Keratinocyte (primary cell): ENCODE data around the gene EIF2B2. TPM values are rescaled to one million over a fixed set of nuclear protein-coding genes. Genes with fewer than 3 reads are reported as not detected.

ENCODE experiments used
- DNase-seq: peaks from one replicate; pipeline ENCODE4 v3.0.0-alpha.2; 2011; ENCODE audit warnings: low read depth, missing footprints, low spot score
- FAIRE-seq: peaks from 2 replicates; lab custom pipeline; 2011; peaks lifted over from hg19 to GRCh38; lab: Jason Lieb, UNC
- H2AFZ ChIP-seq: 2 replicates; pipeline ENCODE4 v1.6.0; 2012; ENCODE audit warnings: low read length, control low read depth, inconsistent platforms; ENCODE audit not compliant: control insufficient read depth
- H3K27ac ChIP-seq: 2 replicates; pipeline ENCODE4 v1.5.1; 2011; ENCODE audit warnings: low read length; ENCODE audit not compliant: control insufficient read depth, insufficient read depth
- H3K27me3 ChIP-seq: 3 replicates; pipeline ENCODE4 v1.6.0; 2011; ENCODE audit warnings: low read length; ENCODE audit not compliant: control insufficient read depth, insufficient read depth; ENCODE audit errors: extremely low read depth
- H3K36me3 ChIP-seq, 2 experiments: 2 replicates in 1 of 2; 3 replicates in 1 of 2; pipeline ENCODE4 v1.5.1; 2011; ENCODE audit warnings: low read length in 2 of 2, mild to moderate bottlenecking in 1 of 2; ENCODE audit not compliant: control insufficient read depth in 2 of 2, insufficient read depth in 2 of 2; ENCODE audit errors: extremely low read depth in 1 of 2
- H3K4me1 ChIP-seq: 3 replicates; pipeline ENCODE4 v1.5.1; 2011; ENCODE audit warnings: low read length; ENCODE audit not compliant: control insufficient read depth, insufficient read depth; ENCODE audit errors: extremely low read depth
- H3K4me2 ChIP-seq: 3 replicates; pipeline ENCODE4 v1.6.0; 2011; ENCODE audit warnings: low read depth, low read length; ENCODE audit not compliant: control insufficient read depth, insufficient read depth; ENCODE audit errors: extremely low read depth
- H3K4me3 ChIP-seq, 3 experiments: fragments of 200-600 bp in 1 of 3; sonication (generic) in 1 of 3; 2 replicates in 2 of 3; 3 replicates in 1 of 3; pipeline ENCODE4 v1.5.1; 2011 to 2016; ENCODE audit warnings: low read length in 3 of 3, mild to moderate bottlenecking in 3 of 3, control low read depth in 2 of 3, inconsistent platforms in 1 of 3, low read depth in 1 of 3, mixed read lengths in 1 of 3, mixed run types in 1 of 3, moderate library complexity in 1 of 3; ENCODE audit not compliant: control insufficient read depth in 2 of 3, insufficient read depth in 2 of 3; ENCODE audit errors: extremely low read depth in 1 of 3
- H3K79me2 ChIP-seq: 2 replicates; pipeline ENCODE4 v1.6.0; 2012; ENCODE audit warnings: low read length; ENCODE audit not compliant: control insufficient read depth, insufficient read depth
- H3K9ac ChIP-seq: 3 replicates; pipeline ENCODE4 v1.6.0; 2011; ENCODE audit warnings: low read length; ENCODE audit not compliant: control insufficient read depth, insufficient read depth; ENCODE audit errors: extremely low read depth
- H3K9me1 ChIP-seq: 3 replicates; pipeline ENCODE4 v1.6.0; 2011; ENCODE audit warnings: low read length; ENCODE audit not compliant: control insufficient read depth, insufficient read depth; ENCODE audit errors: extremely low read depth
- H3K9me3 ChIP-seq: 2 replicates; pipeline ENCODE4 v1.5.1; 2012; ENCODE audit warnings: low read depth, low read length; ENCODE audit not compliant: control insufficient read depth
- H4K20me1 ChIP-seq: 3 replicates; pipeline ENCODE4 v1.6.0; 2011; ENCODE audit warnings: low read length; ENCODE audit not compliant: control insufficient read depth, insufficient read depth; ENCODE audit errors: extremely low read depth
- EZH2 ChIP-seq: IDR thresholded peaks from one replicate; pipeline ENCODE4 v1.6.1; 2012; ENCODE audit warnings: inconsistent platforms, mild to moderate bottlenecking, low read length, moderate library complexity
- dilution Hi-C: fragments of 300-500 bp; cut with MboI; formaldehyde crosslinking; loops from one replicate; pipeline ENCODE4 v1.7.0; 2020; ENCODE audit warnings: low sequenced_read_pairs; ENCODE audit not compliant: extremely low pct_ligation_motif_present
- polyA plus RNA-seq, 5 experiments: library from polyadenylated mRNA; depleted of rRNA in 3 of 5; stranded (reverse) in 3 of 5; stranded (forward) in 1 of 5; unstranded in 1 of 5; fragments of >200 nt; gene quantifications; 1 replicate in 1 of 5; 2 replicates in 3 of 5; 3 replicates in 1 of 5; pipeline versions ENCODE4 v1.2.1 to v1.2.3, GENCODE V29; 2011 to 2012; ENCODE audit warnings: missing spikeins in 2 of 5, low read depth in 1 of 5, low replicate concordance in 1 of 5
- TF ChIP-seq, protein P1 (sequence below), 3 experiments: IDR thresholded peaks in 1 of 3; conservative IDR thresholded peaks in 1 of 3; optimal IDR thresholded peaks in 1 of 3; 2 replicates in 2 of 3; 3 replicates in 1 of 3; pipeline versions ENCODE3 to v1.5.1; 2011; ENCODE audit warnings: low read length in 3 of 3, mild to moderate bottlenecking in 3 of 3, moderate library complexity in 2 of 3, control low read depth in 1 of 3, inconsistent platforms in 1 of 3; ENCODE audit not compliant: insufficient read depth in 2 of 3; ENCODE audit errors: extremely low read depth in 1 of 3

The EIF2B2 gene
- polyA plus RNA-seq, 1 donor (not counting 4 experiments of a cell fraction or from before 2014, with no cell fraction given): 113 TPM

GRCh38 chr14:74963178-74963704 lies 39.5 kb upstream of the EIF2B2 start:
- no peak overlapping the region for H3K9ac ChIP-seq
- TF ChIP-seq, protein P1, sequence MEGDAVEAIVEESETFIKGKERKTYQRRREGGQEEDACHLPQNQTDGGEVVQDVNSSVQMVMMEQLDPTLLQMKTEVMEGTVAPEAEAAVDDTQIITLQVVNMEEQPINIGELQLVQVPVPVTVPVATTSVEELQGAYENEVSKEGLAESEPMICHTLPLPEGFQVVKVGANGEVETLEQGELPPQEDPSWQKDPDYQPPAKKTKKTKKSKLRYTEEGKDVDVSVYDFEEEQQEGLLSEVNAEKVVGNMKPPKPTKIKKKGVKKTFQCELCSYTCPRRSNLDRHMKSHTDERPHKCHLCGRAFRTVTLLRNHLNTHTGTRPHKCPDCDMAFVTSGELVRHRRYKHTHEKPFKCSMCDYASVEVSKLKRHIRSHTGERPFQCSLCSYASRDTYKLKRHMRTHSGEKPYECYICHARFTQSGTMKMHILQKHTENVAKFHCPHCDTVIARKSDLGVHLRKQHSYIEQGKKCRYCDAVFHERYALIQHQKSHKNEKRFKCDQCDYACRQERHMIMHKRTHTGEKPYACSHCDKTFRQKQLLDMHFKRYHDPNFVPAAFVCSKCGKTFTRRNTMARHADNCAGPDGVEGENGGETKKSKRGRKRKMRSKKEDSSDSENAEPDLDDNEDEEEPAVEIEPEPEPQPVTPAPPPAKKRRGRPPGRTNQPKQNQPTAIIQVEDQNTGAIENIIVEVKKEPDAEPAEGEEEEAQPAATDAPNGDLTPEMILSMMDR (optimal IDR thresholded peaks at IDR 0.05 in 1 of 3, IDR thresholded peaks at IDR 0.05 in 1 of 3, conservative IDR thresholded peaks at IDR 0.05 in 1 of 3; ENCODE audit: extremely low read depth in 1 of 3, insufficient read depth in 2 of 3, low read length in 3 of 3): no peak
- no peak for TF ChIP-seq EZH2
- no peaks in the 10 kb centered on the region for H3K79me2 ChIP-seq
- H3K9me1 ChIP-seq: no peaks in the 10 kb centered on the region
- dilution Hi-C loops: no loop called here
- no peak overlapping the region for H3K27ac ChIP-seq
- no peaks in the 10 kb centered on the region for H3K36me3 ChIP-seq
- DNase-seq (no peak), FAIRE-seq (no peak)
- no peaks in the 10 kb centered on the region for H3K9me3 ChIP-seq
- H4K20me1 ChIP-seq: no peaks in the 10 kb centered on the region
- H3K4me2 ChIP-seq: no peak overlapping the region
- no peak overlapping the region for H2AFZ ChIP-seq
- H3K4me1 ChIP-seq: peaks cover 61% of the 10 kb centered on the region
- no peaks in the 10 kb centered on the region for H3K27me3 ChIP-seq
- no peak overlapping the region for H3K4me3 ChIP-seq

- Histone ChIP-seq H3K9me3 (no peaks in the 10 kb centered on the region), H3K4me1 (peaks cover 61% of the 10 kb centered on the region), H3K9me1 (no peaks in the 10 kb centered on the region), H3K9ac (no peak overlapping the region), H3K27me3 (no peaks in the 10 kb centered on the region), H3K79me2 (no peaks in the 10 kb centered on the region), H2AFZ (no peak overlapping the region), H3K36me3 (no peaks in the 10 kb centered on the region), H3K4me3 (no peak overlapping the region), H3K4me2 (peak overlapping the region; percentile 65), H4K20me1 (no peaks in the 10 kb centered on the region), H3K27ac (peak overlapping the region; percentile 84)
- dilution Hi-C loops: no loop called here
- FAIRE-seq: peak; percentile 58
- TF ChIP-seq EZH2: no peak
- TF ChIP-seq, protein P1 (optimal IDR thresholded peaks at IDR 0.05 in 1 of 3, IDR thresholded peaks at IDR 0.05 in 1 of 3, conservative IDR thresholded peaks at IDR 0.05 in 1 of 3; ENCODE audit: extremely low read depth in 1 of 3, insufficient read depth in 2 of 3, low read length in 3 of 3): no peak
- no peak for DNase-seq
These were observed 38.9 kb upstream of the EIF2B2 start for GRCh38 chr14:74963705-74964271.
